SK-N-SH (cell line): ENCODE measurements around the gene SEC62. TPM values are rescaled to one million over a fixed set of nuclear protein-coding genes. Genes with fewer than 3 reads are reported as not detected.

ENCODE experiments used
- CTCF ChIA-PET: fragments of 300-600, 350-600 bp; formaldehyde crosslinking; extraction: SDS; loops from one replicate; lab custom pipeline; 2021; lab: Yijun Ruan, JAX
- POLR2A ChIA-PET: fragments of 350-600 bp; sonication (Branson Sonifier 250); formaldehyde crosslinking; extraction: SDS; loops from one replicate; lab custom pipeline; 2020; ENCODE audit warnings: antibody characterized with exemption, inconsistent platforms; lab: Yijun Ruan, JAX
- DNase-seq: peaks from one replicate; pipeline ENCODE4 v3.0.0; 2012
- H2AFZ ChIP-seq: fragments of 200-600 bp; sonication (generic); 2 replicates; pipeline ENCODE4 v1.8.1; 2016; ENCODE audit warnings: antibody characterized with exemption, mild to moderate bottlenecking, low read depth
- H3F3A ChIP-seq: fragments of 200-600 bp; sonication (generic); replicated peaks from 2 replicates; pipeline ENCODE3; 2016; ENCODE audit warnings: antibody characterized with exemption, mild to moderate bottlenecking; ENCODE audit not compliant: insufficient read depth
- H3K27ac ChIP-seq, 2 experiments: fragments of 200-500 bp in 1 of 2; fragments of 200-600 bp in 1 of 2; sonication (Bioruptor generic) in 1 of 2; sonication (generic), shearing (Covaris generic) in 1 of 2; 2 replicates each; pipeline versions ENCODE4 v1.5.1 to v1.6.1; 2014 to 2016; ENCODE audit warnings: low read depth in 2 of 2, inconsistent platforms in 1 of 2, low read length in 1 of 2, mild to moderate bottlenecking in 1 of 2, mixed read lengths in 1 of 2
- H3K27me3 ChIP-seq: fragments of 200-600 bp; sonication (generic), shearing (Covaris generic); 2 replicates; pipeline ENCODE4 v1.6.1; 2016; ENCODE audit warnings: mixed run types; ENCODE audit not compliant: insufficient read depth
- H3K36me3 ChIP-seq, 2 experiments: fragments of 200-500 bp in 1 of 2; fragments of 200-600 bp in 1 of 2; sonication (Bioruptor generic) in 1 of 2; sonication (generic) in 1 of 2; replicated peaks in 1 of 2; 2 replicates each; pipeline versions ENCODE3 to v1.5.1; 2014 to 2016; ENCODE audit warnings: low read length in 1 of 2, mild to moderate bottlenecking in 1 of 2; ENCODE audit not compliant: insufficient read depth in 2 of 2, control insufficient read depth in 1 of 2
- H3K4me1 ChIP-seq, 2 experiments: fragments of 200-500 bp in 1 of 2; fragments of 200-600 bp in 1 of 2; sonication (Bioruptor generic) in 1 of 2; sonication (generic), shearing (Covaris generic) in 1 of 2; 2 replicates each; pipeline versions ENCODE4 v1.5.1 to v1.6.1; 2014 to 2016; ENCODE audit warnings: low read depth in 1 of 2, low read length in 1 of 2, mixed run types in 1 of 2; ENCODE audit not compliant: insufficient read depth in 2 of 2, control insufficient read depth in 1 of 2
- H3K4me2 ChIP-seq: fragments of 200-600 bp; sonication (generic), shearing (Covaris generic); 2 replicates; pipeline ENCODE4 v1.6.1; 2017; ENCODE audit warnings: mixed run types
- H3K4me3 ChIP-seq, 2 experiments: fragments of 200-500 bp in 1 of 2; fragments of 200-600 bp in 1 of 2; sonication (Bioruptor generic) in 1 of 2; sonication (generic), shearing (Covaris generic) in 1 of 2; 2 replicates each; pipeline versions ENCODE4 v1.5.1 to v1.8.1; 2014 to 2016; ENCODE audit warnings: low read depth in 2 of 2, inconsistent platforms in 1 of 2, low read length in 1 of 2, mild to moderate bottlenecking in 1 of 2, mixed read lengths in 1 of 2, moderate library complexity in 1 of 2
- H3K79me2 ChIP-seq: fragments of 200-600 bp; sonication (generic); 2 replicates; pipeline ENCODE4 v1.8.1; 2017; ENCODE audit warnings: mild to moderate bottlenecking; ENCODE audit not compliant: insufficient read depth
- H3K9ac ChIP-seq: fragments of 200-600 bp; sonication (generic); 2 replicates; pipeline ENCODE4 v1.6.1; 2017; ENCODE audit warnings: mixed run types
- H3K9me2 ChIP-seq: fragments of 200-600 bp; sonication (generic); 2 replicates; pipeline ENCODE4 v1.6.1; 2017; ENCODE audit warnings: mixed run types
- H3K9me3 ChIP-seq: fragments of 200-600 bp; sonication (generic); 2 replicates; pipeline ENCODE4 v1.6.1; 2017; ENCODE audit warnings: mixed run types, mild to moderate bottlenecking, moderate library complexity
- H4K20me1 ChIP-seq: fragments of 200-600 bp; sonication (generic); 2 replicates; pipeline ENCODE4 v1.6.1; 2017; ENCODE audit warnings: mild to moderate bottlenecking, mixed run types; ENCODE audit not compliant: insufficient read depth
- CTCF ChIP-seq: fragments of 200-600 bp; sonication (generic); IDR thresholded peaks from 2 replicates; pipeline ENCODE4 v1.6.1; 2017; ENCODE audit warnings: antibody characterized with exemption, mild to moderate bottlenecking, moderate library complexity
- EP300 ChIP-seq, 2 experiments: IDR thresholded peaks; 2 replicates each; pipeline versions ENCODE4 v1.4.0 to v1.6.1; 2012; ENCODE audit warnings: borderline replicate concordance in 1 of 2, low read depth in 1 of 2, low read length in 1 of 2
- EZH2phosphoT487 ChIP-seq: fragments of 200-600 bp; sonication (generic); IDR thresholded peaks from 2 replicates; pipeline ENCODE4 v1.6.1; 2017; ENCODE audit warnings: low read depth, mixed run types, mild to moderate bottlenecking, antibody characterized with exemption, moderate library complexity, borderline replicate concordance
- FOSL2 ChIP-seq: IDR thresholded peaks from 2 replicates; pipeline ENCODE4 v1.4.0; 2012; ENCODE audit warnings: low read depth, mild to moderate bottlenecking, moderate library complexity, borderline replicate concordance
- GABPA ChIP-seq: IDR thresholded peaks from 2 replicates; pipeline ENCODE4 v1.4.0; 2012; ENCODE audit warnings: low read depth, mild to moderate bottlenecking
- JUND ChIP-seq: IDR thresholded peaks from 2 replicates; pipeline ENCODE4 v1.4.0; 2012
- MEF2A ChIP-seq: IDR thresholded peaks from 2 replicates; pipeline ENCODE4 v1.4.0; 2012; ENCODE audit warnings: low read depth, borderline replicate concordance
- MXI1 ChIP-seq: IDR thresholded peaks from 2 replicates; pipeline ENCODE4 v1.6.1; 2012; ENCODE audit warnings: mild to moderate bottlenecking, low read depth, low read length, improper control_type of control experiment
- NRF1 ChIP-seq: IDR thresholded peaks from 2 replicates; pipeline ENCODE4 v1.6.1; 2012; ENCODE audit warnings: low read depth, mild to moderate bottlenecking, low read length
- PBX3 ChIP-seq: IDR thresholded peaks from 2 replicates; pipeline ENCODE4; 2012
- RCOR1 ChIP-seq: fragments of 150-350 bp; IDR thresholded peaks from 2 replicates; pipeline ENCODE4 v1.6.1; 2017; ENCODE audit warnings: antibody characterized with exemption, low read length
- RFX5 ChIP-seq: IDR thresholded peaks from 2 replicates; pipeline ENCODE4 v1.6.1; 2012; ENCODE audit warnings: mild to moderate bottlenecking, improper control_type of control experiment, low read length
- RXRA ChIP-seq: IDR thresholded peaks from 2 replicates; pipeline ENCODE4 v1.4.0; 2012; ENCODE audit warnings: low read depth, mild to moderate bottlenecking, borderline replicate concordance
- SIN3A ChIP-seq: IDR thresholded peaks from 2 replicates; pipeline ENCODE4 v1.6.1; 2012; ENCODE audit warnings: low read depth, mild to moderate bottlenecking, low read length, moderate library complexity, borderline replicate concordance
- SMC3 ChIP-seq: IDR thresholded peaks from 2 replicates; pipeline ENCODE4 v1.6.1; 2012; ENCODE audit warnings: low read depth, low read length, improper control_type of control experiment
- TAF1 ChIP-seq: IDR thresholded peaks from 2 replicates; pipeline ENCODE4 v1.6.1; 2012; ENCODE audit warnings: low read depth, mild to moderate bottlenecking, low read length, moderate library complexity, borderline replicate concordance
- TCF12 ChIP-seq: IDR thresholded peaks from 2 replicates; pipeline ENCODE4 v1.4.0; 2012
- USF1 ChIP-seq: IDR thresholded peaks from 2 replicates; pipeline ENCODE4 v1.4.0; 2012; ENCODE audit warnings: low read depth, borderline replicate concordance
- USF2 ChIP-seq: fragments of 150-350 bp; IDR thresholded peaks from 2 replicates; pipeline ENCODE4 v1.6.1; 2017; ENCODE audit warnings: antibody characterized with exemption, low read length, low read depth, borderline replicate concordance
- WGBS: methylation state at CpG from one replicate; pipeline ENCODE4 v1.1.6; 2017; ENCODE audit warnings: low lambda C conversion rate; 5-methylcytosine and 5-hydroxymethylcytosine counted together
- polyA plus RNA-seq, 3 experiments: library from polyadenylated mRNA; depleted of rRNA; stranded (reverse); fragments of >200 nt; gene quantifications; 2 replicates each; pipeline ENCODE4 v1.2.3, GENCODE V29; 2012

Gene SEC62
- polyA plus RNA-seq, 1 of the 3 experiments (the other 2 are of a cell fraction) = 15.0 TPM

- TF ChIP-seq MEF2A = no peak
- TF ChIP-seq TCF12 = no peak
- no peak for TF ChIP-seq USF1
- TF ChIP-seq GABPA = no peak
- TF ChIP-seq SIN3A = no peak
Measured at GRCh38 chr3:169996063-169996462, 29.5 kb downstream of the SEC62 start (continued).

- no peaks in the 10 kb centered on the region for H3K9me2 ChIP-seq
- peaks cover 24 to 31% of the 10 kb centered on the region in 2 experiments for H3K36me3 ChIP-seq
- no peak overlapping the region for H3K4me2 ChIP-seq
- POLR2A ChIA-PET = no interaction called here
- no peak for DNase-seq
- H3K27me3 ChIP-seq = no peaks in the 10 kb centered on the region
- TF ChIP-seq SMC3 (no peak), SIN3A (no peak), JUND (no peak), NRF1 (no peak), EP300 (IDR thresholded peaks at IDR 0.05; ENCODE audit: borderline replicate concordance in 1 of 2, low read depth in 1 of 2, low read length in 1 of 2) (no peak), RFX5 (no peak), RCOR1 (no peak), EZH2phosphoT487 (no peak), TAF1 (no peak), MXI1 (no peak), CTCF (no peak), RXRA (no peak), USF2 (no peak), PBX3 (no peak), FOSL2 (no peak)
- H3K27ac ChIP-seq = no peak overlapping the region
- no peak overlapping the region for H2AFZ ChIP-seq
- H4K20me1 ChIP-seq = no peaks in the 10 kb centered on the region
- no peaks in the 10 kb centered on the region for H3K79me2 ChIP-seq
- no peak overlapping the region for H3K4me3 ChIP-seq
- CTCF ChIA-PET = no interaction called here
- 84% methylated on average over 2 of the region's 2 CpGs for WGBS
- H3F3A ChIP-seq = peaks cover 3% of the 10 kb centered on the region
- H3K9me3 ChIP-seq = no peaks in the 10 kb centered on the region
- no peak overlapping the region for H3K9ac ChIP-seq
- H3K4me1 ChIP-seq = no peaks in the 10 kb centered on the region
Measured at GRCh38 chr3:169998668-169999131, 32.1 kb downstream of the SEC62 start.
